CD4-positive, alpha-beta T cell treated with Interleukin-6 at 100 ng/mL for 8 hours (primary cell): ENCODE data around the gene RAD21L1.

Experiments used
- DNase-seq: peaks from one replicate; pipeline ENCODE4 v3.0.0-alpha.2; 2020; ENCODE audit warnings: mixed read lengths, low spot score

The RAD21L1 gene

GRCh38 chr20:1296117-1296610 is 70.3 kb downstream of the RAD21L1 start:
- no peak for DNase-seq

GRCh38 chr20:1296922-1297321 is 71.1 kb downstream of the RAD21L1 start:
- no peak for DNase-seq

- no peak for DNase-seq
These were observed 71.6 kb downstream of the RAD21L1 start for GRCh38 chr20:1297486-1297885.

GRCh38 chr20:1298166-1298565 is 72.3 kb downstream of the RAD21L1 start:
- no peak for DNase-seq

- no peak for DNase-seq
These were observed 73.2 kb downstream of the RAD21L1 start for GRCh38 chr20:1298888-1299511.

- DNase-seq = peak; percentile 17
These were observed 73.7 kb downstream of the RAD21L1 start for GRCh38 chr20:1299522-1299921.

- DNase-seq = no peak
These were observed 74.4 kb downstream of the RAD21L1 start for GRCh38 chr20:1300083-1300840.

GRCh38 chr20:1301031-1301529 is 75.2 kb downstream of the RAD21L1 start:
- DNase-seq = peak; percentile 61

GRCh38 chr20:1302685-1303541 is 77.1 kb downstream of the RAD21L1 start:
- DNase-seq = no peak

- DNase-seq = no peak
These were observed 79.1 kb downstream of the RAD21L1 start for GRCh38 chr20:1304710-1305515.
